ENCODE results near the gene UNC5A.

The UNC5A gene

GRCh38 chr5:176887252-176887849, 77.0 kb downstream of the UNC5A start:
- ChIA-PET POLR2A (no interaction called here), CTCF (no interaction called here)
- TF ChIP-seq CTCF (IDR thresholded peaks at IDR 0.05; ENCODE audit: insufficient read depth, low read length, missing control alignments): no peak
- no peak overlapping the region for H3K4me3 ChIP-seq (ENCODE audit: low read depth, low read length)
- DNase-seq (ENCODE audit: low read depth, low spot score): no peak

GRCh38 chr5:176888016-176888864, 77.9 kb downstream of the UNC5A start:
- TF ChIP-seq CTCF (IDR thresholded peaks at IDR 0.05; ENCODE audit: insufficient read depth, low read length, missing control alignments): no peak
- no peak for DNase-seq (ENCODE audit: low read depth, low spot score)
- ChIA-PET POLR2A (no interaction called here), CTCF (no interaction called here)
- H3K4me3 ChIP-seq (ENCODE audit: low read depth, low read length): no peak overlapping the region

- no peak for TF ChIP-seq CTCF (IDR thresholded peaks at IDR 0.05; ENCODE audit: insufficient read depth, low read length, missing control alignments)
- DNase-seq (ENCODE audit: low read depth, low spot score): no peak
- no peak overlapping the region for H3K4me3 ChIP-seq (ENCODE audit: low read depth, low read length)
- ChIA-PET POLR2A (no interaction called here), CTCF (no interaction called here)
Measured at GRCh38 chr5:176888865-176889165, 78.5 kb downstream of the UNC5A start.

GRCh38 chr5:176889321-176890280, 79.2 kb downstream of the UNC5A start:
- CTCF ChIA-PET: no interaction called here
- H3K4me3 ChIP-seq (ENCODE audit: low read depth, low read length): no peak overlapping the region
- no peak for TF ChIP-seq CTCF (IDR thresholded peaks at IDR 0.05; ENCODE audit: insufficient read depth, low read length, missing control alignments)
- no peak for DNase-seq (ENCODE audit: low read depth, low spot score)
- POLR2A ChIA-PET: no interaction called here

GRCh38 chr5:176890455-176891330, 80.3 kb downstream of the UNC5A start:
- ChIA-PET POLR2A (no interaction called here), CTCF (no interaction called here)
- no peak overlapping the region for H3K4me3 ChIP-seq (ENCODE audit: low read depth, low read length)
- no peak for TF ChIP-seq CTCF (IDR thresholded peaks at IDR 0.05; ENCODE audit: insufficient read depth, low read length, missing control alignments)
- no peak for DNase-seq (ENCODE audit: low read depth, low spot score)
